PC-9 (cell line): ENCODE data around the gene LAMC2. TPM values are rescaled to one million over a fixed set of nuclear protein-coding genes. Genes with fewer than 3 reads are reported as not detected.

Source experiments
- BruUV-seq: library from RNA; stranded (reverse); fragments of 400-500 nt; replicated peaks from 2 replicates; lab custom pipeline; 2021; lab: Mats Ljungman, UMichigan
- CTCF ChIA-PET: fragments of 300-600 bp; sonication (Branson Sonifier 250); formaldehyde crosslinking; loops from one replicate; lab custom pipeline; 2022; ENCODE audit warnings: antibody characterized with exemption; lab: Charles Lee
- POLR2A ChIA-PET: fragments of 300-600 bp; sonication (Branson Sonifier 250); formaldehyde crosslinking; loops from one replicate; lab custom pipeline; 2022; ENCODE audit warnings: antibody characterized with exemption; ENCODE audit not compliant: unreplicated experiment; lab: Charles Lee
- DNase-seq, 2 experiments: peaks; one replicate each; pipeline versions ENCODE4 v3.0.0 to v3.0.0-alpha.2; 2015 to 2022; ENCODE audit warnings: mixed read lengths in 1 of 2
- H2AFZ ChIP-seq: fragments of 200-600 bp; sonication (generic); 2 replicates; pipeline ENCODE4 v1.8.1; 2017; ENCODE audit warnings: antibody characterized with exemption
- H3F3A ChIP-seq: fragments of 200-600 bp; sonication (generic); 2 replicates; pipeline ENCODE4 v1.8.1; 2017; ENCODE audit warnings: antibody characterized with exemption, mild to moderate bottlenecking, low read depth; ENCODE audit not compliant: insufficient read depth
- H3K27ac ChIP-seq: fragments of 200-600 bp; sonication (generic); 2 replicates; pipeline ENCODE4 v1.6.1; 2016; ENCODE audit warnings: mixed run types
- H3K27me3 ChIP-seq: fragments of 200-600 bp; sonication (generic); 2 replicates; pipeline ENCODE4 v1.6.1; 2016; ENCODE audit warnings: low read depth, mixed run types; ENCODE audit not compliant: insufficient read depth
- H3K36me3 ChIP-seq: fragments of 200-600 bp; sonication (generic); 2 replicates; pipeline ENCODE4 v1.6.1; 2016; ENCODE audit warnings: low read depth, mixed run types
- H3K4me1 ChIP-seq: fragments of 200-600 bp; sonication (generic); replicated peaks from 2 replicates; pipeline ENCODE4 v1.6.1; 2016; ENCODE audit warnings: mixed run types; ENCODE audit not compliant: insufficient read depth
- H3K4me2 ChIP-seq: fragments of 200-600 bp; sonication (generic); 2 replicates; pipeline ENCODE4 v1.6.1; 2017; ENCODE audit warnings: mixed run types
- H3K4me3 ChIP-seq: fragments of 200-600 bp; sonication (generic); 2 replicates; pipeline ENCODE4 v1.6.1; 2016; ENCODE audit warnings: mixed run types
- H3K79me2 ChIP-seq: fragments of 200-600 bp; sonication (generic); 2 replicates; pipeline ENCODE4 v1.6.1; 2017; ENCODE audit warnings: low read depth, mixed run types
- H3K9me2 ChIP-seq: fragments of 200-600 bp; sonication (generic); 2 replicates; pipeline ENCODE4 v1.8.1; 2017; ENCODE audit warnings: mild to moderate bottlenecking; ENCODE audit not compliant: insufficient read depth
- H3K9me3 ChIP-seq: fragments of 200-600 bp; sonication (generic); 2 replicates; pipeline ENCODE4 v1.8.1; 2016; ENCODE audit warnings: low read depth; ENCODE audit not compliant: insufficient read depth
- H4K20me1 ChIP-seq: fragments of 200-600 bp; sonication (generic); 2 replicates; pipeline ENCODE4 v1.8.1; 2017; ENCODE audit not compliant: insufficient read depth
- EZH2 ChIP-seq: fragments of 200-600 bp; sonication (generic); IDR thresholded peaks from 2 replicates; pipeline ENCODE4 v1.8.0; 2017; ENCODE audit warnings: antibody characterized with exemption, low read depth
- intact Hi-C: fragments of 100-400 bp; cut with micrococcal nuclease; formaldehyde crosslinking; loops from one replicate; pipeline ENCODE4 v1.10.0; 2022; ENCODE audit not compliant: unreplicated experiment
- total RNA-seq: library from RNA; stranded (reverse); gene quantifications from 2 replicates; pipeline ENCODE4 v1.2.3, GENCODE V29; 2021
- TF ChIP-seq, protein P1 (sequence below): fragments of 200-600 bp; sonication (generic); conservative IDR thresholded peaks from 2 replicates; pipeline ENCODE4 v1.6.1; 2017; ENCODE audit warnings: mixed run types, antibody characterized with exemption, mild to moderate bottlenecking, moderate library complexity

The LAMC2 gene
- total RNA-seq, 1 experiment from 2014 or later, result 109 TPM

DNA sequence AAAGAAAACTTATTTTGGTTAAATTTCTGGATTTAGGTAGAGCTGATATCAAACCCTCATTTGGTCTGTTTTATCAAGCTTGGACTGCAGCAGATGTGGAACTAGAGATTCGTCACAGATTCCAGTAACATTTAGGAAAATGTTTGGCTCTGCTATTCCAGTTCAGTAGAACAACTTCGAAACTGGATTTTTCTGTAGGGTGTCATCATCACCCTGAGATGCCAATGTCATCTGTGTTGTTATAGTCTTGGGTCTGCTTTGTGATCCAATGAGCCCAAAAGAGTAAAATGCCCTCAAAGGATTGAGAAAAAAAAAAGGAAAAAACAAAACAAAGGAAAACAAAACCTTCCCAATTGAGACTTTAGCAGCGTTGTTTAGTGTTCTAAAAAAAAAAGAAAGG, 55.4 kb downstream of the LAMC2 start:
- POLR2A ChIA-PET, result no interaction called here

DNA sequence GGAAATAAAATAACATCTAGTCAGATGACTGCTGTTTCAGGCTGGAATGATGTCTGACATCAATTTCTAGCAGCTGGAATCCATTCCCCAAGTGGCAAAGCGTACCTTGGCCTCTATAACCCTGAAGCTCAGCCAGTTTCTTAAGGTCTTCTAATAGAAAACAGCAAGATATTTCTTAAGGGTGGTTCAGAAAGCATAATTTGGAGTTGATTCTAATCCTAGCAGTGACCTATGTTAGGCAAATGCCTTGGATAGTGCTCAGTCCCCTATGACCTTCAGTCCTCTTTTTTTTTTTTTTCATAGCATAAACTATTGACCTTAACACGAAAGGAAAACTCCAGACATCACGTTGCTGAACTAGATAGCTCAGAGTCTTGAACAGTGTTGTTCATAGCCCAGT, 56.5 kb downstream of the LAMC2 start:
- no peak for TF ChIP-seq EZH2
- TF ChIP-seq, protein P1, sequence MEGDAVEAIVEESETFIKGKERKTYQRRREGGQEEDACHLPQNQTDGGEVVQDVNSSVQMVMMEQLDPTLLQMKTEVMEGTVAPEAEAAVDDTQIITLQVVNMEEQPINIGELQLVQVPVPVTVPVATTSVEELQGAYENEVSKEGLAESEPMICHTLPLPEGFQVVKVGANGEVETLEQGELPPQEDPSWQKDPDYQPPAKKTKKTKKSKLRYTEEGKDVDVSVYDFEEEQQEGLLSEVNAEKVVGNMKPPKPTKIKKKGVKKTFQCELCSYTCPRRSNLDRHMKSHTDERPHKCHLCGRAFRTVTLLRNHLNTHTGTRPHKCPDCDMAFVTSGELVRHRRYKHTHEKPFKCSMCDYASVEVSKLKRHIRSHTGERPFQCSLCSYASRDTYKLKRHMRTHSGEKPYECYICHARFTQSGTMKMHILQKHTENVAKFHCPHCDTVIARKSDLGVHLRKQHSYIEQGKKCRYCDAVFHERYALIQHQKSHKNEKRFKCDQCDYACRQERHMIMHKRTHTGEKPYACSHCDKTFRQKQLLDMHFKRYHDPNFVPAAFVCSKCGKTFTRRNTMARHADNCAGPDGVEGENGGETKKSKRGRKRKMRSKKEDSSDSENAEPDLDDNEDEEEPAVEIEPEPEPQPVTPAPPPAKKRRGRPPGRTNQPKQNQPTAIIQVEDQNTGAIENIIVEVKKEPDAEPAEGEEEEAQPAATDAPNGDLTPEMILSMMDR, result no peak
- ChIA-PET CTCF (interaction anchor here (0.6 kb wide), 2 partner anchors 64 to 128 kb away, joined by 3 to 4 read pairs; no protein-coding TSS in a partner anchor), POLR2A (no interaction called here)
- Histone ChIP-seq H3K36me3 (peaks cover 21% of the 10 kb centered on the region), H3K4me2 (no peak overlapping the region), H3K4me1 (no peaks in the 10 kb centered on the region), H2AFZ (no peak overlapping the region), H3K9me2 (no peaks in the 10 kb centered on the region), H3K27ac (no peak overlapping the region), H3K79me2 (no peaks in the 10 kb centered on the region), H3F3A (peaks cover 13% of the 10 kb centered on the region), H3K9me3 (no peaks in the 10 kb centered on the region), H3K4me3 (no peak overlapping the region), H3K27me3 (no peaks in the 10 kb centered on the region), H4K20me1 (no peaks in the 10 kb centered on the region)
- intact Hi-C loops, result no loop called here
- DNase-seq, result no peak
- BruUV-seq, result no TSS peak

More for the DNA sequence above, 55.4 kb downstream of the LAMC2 start:
- H2AFZ ChIP-seq, result no peak overlapping the region
- DNase-seq, result no peak
- no peak for TF ChIP-seq EZH2
- TF ChIP-seq, protein P1, result no peak
- H4K20me1 ChIP-seq, result no peaks in the 10 kb centered on the region
- no TSS peak for BruUV-seq
- peaks cover 32% of the 10 kb centered on the region for H3K36me3 ChIP-seq
- H3K79me2 ChIP-seq, result no peaks in the 10 kb centered on the region
- intact Hi-C loops, result no loop called here
- H3K9me3 ChIP-seq, result no peaks in the 10 kb centered on the region
- H3K27ac ChIP-seq, result no peak overlapping the region
- H3F3A ChIP-seq, result peaks cover 5% of the 10 kb centered on the region; the same call in 1 of the 2 replicates
- H3K4me2 ChIP-seq, result no peak overlapping the region
- no peaks in the 10 kb centered on the region for H3K9me2 ChIP-seq
- H3K27me3 ChIP-seq, result no peaks in the 10 kb centered on the region
- H3K4me1 ChIP-seq, result no peaks in the 10 kb centered on the region
- no peak overlapping the region for H3K4me3 ChIP-seq
- CTCF ChIA-PET, result interaction anchor here (0.7 kb wide), 1 partner anchor 169 kb away, joined by 4 read pairs; no protein-coding TSS in a partner anchor

DNA sequence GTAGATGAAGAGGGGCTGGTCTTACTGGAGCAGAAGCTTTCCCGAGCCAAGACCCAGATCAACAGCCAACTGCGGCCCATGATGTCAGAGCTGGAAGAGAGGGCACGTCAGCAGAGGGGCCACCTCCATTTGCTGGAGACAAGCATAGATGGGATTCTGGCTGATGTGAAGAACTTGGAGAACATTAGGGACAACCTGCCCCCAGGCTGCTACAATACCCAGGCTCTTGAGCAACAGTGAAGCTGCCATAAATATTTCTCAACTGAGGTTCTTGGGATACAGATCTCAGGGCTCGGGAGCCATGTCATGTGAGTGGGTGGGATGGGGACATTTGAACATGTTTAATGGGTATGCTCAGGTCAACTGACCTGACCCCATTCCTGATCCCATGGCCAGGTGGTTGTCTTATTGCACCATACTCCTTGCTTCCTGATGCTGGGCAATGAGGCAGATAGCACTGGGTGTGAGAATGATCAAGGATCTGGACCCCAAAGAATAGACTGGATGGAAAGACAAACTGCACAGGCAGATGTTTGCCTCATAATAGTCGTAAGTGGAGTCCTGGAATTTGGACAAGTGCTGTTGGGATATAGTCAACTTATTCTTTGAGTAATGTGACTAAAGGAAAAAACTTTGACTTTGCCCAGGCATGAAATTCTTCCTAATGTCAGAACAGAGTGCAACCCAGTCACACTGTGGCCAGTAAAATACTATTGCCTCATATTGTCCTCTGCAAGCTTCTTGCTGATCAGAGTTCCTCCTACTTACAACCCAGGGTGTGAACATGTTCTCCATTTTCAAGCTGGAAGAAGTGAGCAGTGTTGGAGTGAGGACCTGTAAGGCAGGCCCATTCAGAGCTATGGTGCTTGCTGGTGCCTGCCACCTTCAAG, 57.3 kb downstream of the LAMC2 start:
- peaks cover 14% of the 10 kb centered on the region for H3F3A ChIP-seq
- no peak overlapping the region for H3K4me3 ChIP-seq
- intact Hi-C loops, result no loop called here
- POLR2A ChIA-PET, result no interaction called here
- H3K27me3 ChIP-seq, result no peaks in the 10 kb centered on the region
- H2AFZ ChIP-seq, result no peak overlapping the region
- no peaks in the 10 kb centered on the region for H4K20me1 ChIP-seq
- H3K79me2 ChIP-seq, result no peaks in the 10 kb centered on the region
- TF ChIP-seq EZH2, result no peak
- TF ChIP-seq, protein P1, result no peak
- H3K36me3 ChIP-seq, result peaks cover 17% of the 10 kb centered on the region
- DNase-seq, result no peak
- no TSS peak for BruUV-seq
- H3K9me3 ChIP-seq, result no peaks in the 10 kb centered on the region
- no peak overlapping the region for H3K27ac ChIP-seq
- CTCF ChIA-PET, result interaction anchor here (0.6 kb wide), 1 partner anchor 65 kb away, joined by 3 read pairs; no protein-coding TSS in a partner anchor
- H3K4me1 ChIP-seq, result no peaks in the 10 kb centered on the region
- no peak overlapping the region for H3K4me2 ChIP-seq
- no peaks in the 10 kb centered on the region for H3K9me2 ChIP-seq
